H9 (cell line): ENCODE measurements around the gene HSD17B13. TPM values are rescaled to one million over a fixed set of nuclear protein-coding genes. Genes with fewer than 3 reads are reported as not detected.
"Not testable (repeated sequence)": the region's sequence is repeated elsewhere in the genome, so short reads cannot be mapped to it uniquely, and the experiment has no call there.

Experiments
- DNase-seq: peaks from one replicate; pipeline ENCODE4 v3.0.0-alpha.2; 2017
- H2AFZ ChIP-seq: one replicate; pipeline ENCODE4 v1.6.1; 2013; ENCODE audit warnings: mild to moderate bottlenecking, low read length, control low read depth, moderate library complexity
- H2AK5ac ChIP-seq: 2 replicates; pipeline ENCODE4 v1.6.1; 2013; ENCODE audit warnings: low read length, control low read depth, mixed read lengths; ENCODE audit not compliant: insufficient read length
- H2BK120ac ChIP-seq: one replicate; pipeline ENCODE4 v1.6.1; 2013; ENCODE audit warnings: low read depth, mild to moderate bottlenecking, low read length, control low read depth, inconsistent platforms; ENCODE audit not compliant: poor library complexity, severe bottlenecking
- H2BK12ac ChIP-seq: 2 replicates; pipeline ENCODE4 v1.6.1; 2013; ENCODE audit warnings: low read length, control low read depth, mixed read lengths, low read depth; ENCODE audit not compliant: insufficient read length
- H2BK15ac ChIP-seq: 2 replicates; pipeline ENCODE4 v1.6.1; 2013; ENCODE audit warnings: low read depth, low read length, control low read depth
- H2BK20ac ChIP-seq: one replicate; pipeline ENCODE4 v1.6.1; 2013; ENCODE audit warnings: low read depth, mild to moderate bottlenecking, low read length, control low read depth, inconsistent platforms; ENCODE audit not compliant: poor library complexity, severe bottlenecking
- H2BK5ac ChIP-seq: 2 replicates; pipeline ENCODE4 v1.6.1; 2013; ENCODE audit warnings: low read length, control low read depth, mixed read lengths; ENCODE audit not compliant: insufficient read length
- H3K14ac ChIP-seq: 2 replicates; pipeline ENCODE4 v1.6.1; 2013; ENCODE audit warnings: low read length, control low read depth; ENCODE audit not compliant: insufficient read depth
- H3K18ac ChIP-seq: 2 replicates; pipeline ENCODE4 v1.6.1; 2013; ENCODE audit warnings: low read depth, mild to moderate bottlenecking, mixed read lengths, low read length, control low read depth; ENCODE audit not compliant: insufficient read length
- H3K23ac ChIP-seq: 2 replicates; pipeline ENCODE4 v1.6.1; 2013; ENCODE audit warnings: low read length, control low read depth, mixed read lengths, low read depth; ENCODE audit not compliant: insufficient read length
- H3K23me2 ChIP-seq: 2 replicates; pipeline ENCODE4 v1.6.1; 2013; ENCODE audit warnings: low read depth, mild to moderate bottlenecking, mixed read lengths, low read length, control low read depth; ENCODE audit not compliant: insufficient read length, poor library complexity, severe bottlenecking
- H3K27ac ChIP-seq: 2 replicates; pipeline ENCODE4 v1.5.1; 2013; ENCODE audit warnings: low read length, control low read depth, mixed read lengths, low read depth; ENCODE audit not compliant: insufficient read length
- H3K27me3 ChIP-seq: 2 replicates; pipeline ENCODE4 v1.6.1; 2013; ENCODE audit warnings: low read length, control low read depth, inconsistent platforms; ENCODE audit not compliant: insufficient read depth
- H3K4ac ChIP-seq: 2 replicates; pipeline ENCODE4 v1.6.1; 2013; ENCODE audit warnings: low read depth, mild to moderate bottlenecking, control low read depth, inconsistent platforms, low read length, moderate library complexity
- H3K4me1 ChIP-seq: 2 replicates; pipeline ENCODE4 v1.6.1; 2013; ENCODE audit warnings: low read length, control low read depth, inconsistent platforms; ENCODE audit not compliant: insufficient read depth
- H3K4me2 ChIP-seq: 2 replicates; pipeline ENCODE4 v1.6.1; 2013; ENCODE audit warnings: low read length, control low read depth, mixed read lengths; ENCODE audit not compliant: insufficient read length, insufficient read depth
- H3K56ac ChIP-seq: 2 replicates; pipeline ENCODE4 v1.6.1; 2013; ENCODE audit warnings: low read depth, mild to moderate bottlenecking, mixed read lengths, low read length, control low read depth; ENCODE audit not compliant: insufficient read length
- H3K79me1 ChIP-seq: 2 replicates; pipeline ENCODE4 v1.6.1; 2013; ENCODE audit warnings: low read depth, mild to moderate bottlenecking, moderate library complexity, low read length, control low read depth, inconsistent platforms; ENCODE audit not compliant: insufficient read depth, poor library complexity, severe bottlenecking
- H3K79me2 ChIP-seq: 2 replicates; pipeline ENCODE4 v1.6.1; 2013; ENCODE audit warnings: low read length, control low read depth, inconsistent platforms; ENCODE audit not compliant: insufficient read depth
- H3K9ac ChIP-seq: 2 replicates; pipeline ENCODE4 v1.6.1; 2013; ENCODE audit warnings: low read length, control low read depth, mixed read lengths; ENCODE audit not compliant: insufficient read length; ENCODE audit errors: extremely low read depth
- H3K9me3 ChIP-seq: one replicate; pipeline ENCODE4 v1.6.1; 2013; ENCODE audit warnings: low read depth, low read length, inconsistent platforms; ENCODE audit not compliant: control insufficient read depth
- H3T11ph ChIP-seq: one replicate; pipeline ENCODE4 v1.6.1; 2013; ENCODE audit warnings: mild to moderate bottlenecking, low read length, control low read depth, inconsistent platforms
- H4K20me1 ChIP-seq: one replicate; pipeline ENCODE4 v1.6.1; 2013; ENCODE audit not compliant: control insufficient read depth, insufficient read length, insufficient read depth
- H4K5ac ChIP-seq: 2 replicates; pipeline ENCODE4 v1.6.1; 2013; ENCODE audit warnings: low read depth, mild to moderate bottlenecking, mixed read lengths, low read length, control low read depth; ENCODE audit not compliant: insufficient read length
- H4K8ac ChIP-seq: replicated peaks from 2 replicates; pipeline ENCODE4 v1.6.1; 2013; ENCODE audit warnings: low read length, control low read depth, mixed read lengths, low read depth; ENCODE audit not compliant: insufficient read length
- H4K91ac ChIP-seq: 2 replicates; pipeline ENCODE4 v1.6.1; 2013; ENCODE audit warnings: low read depth, mild to moderate bottlenecking, moderate library complexity, mixed read lengths, low read length, control low read depth; ENCODE audit not compliant: insufficient read length
- H3K27ac Mint-ChIP-seq, 3 experiments: 2 replicates in 2 of 3; 3 replicates in 1 of 3; pipeline ENCODE4 v1.8.0; 2020 to 2021; ENCODE audit warnings: mixed read lengths in 3 of 3, mild to moderate bottlenecking in 1 of 3, moderate library complexity in 1 of 3
- H3K27me3 Mint-ChIP-seq: 2 replicates; pipeline ENCODE4 v1.8.0; 2021; ENCODE audit warnings: low read depth, mild to moderate bottlenecking, moderate library complexity, mixed read lengths
- H3K36me3 Mint-ChIP-seq, 3 experiments: 2 replicates in 2 of 3; 3 replicates in 1 of 3; pipeline ENCODE4 v1.8.0; 2020 to 2021; ENCODE audit warnings: low read depth in 3 of 3, mixed read lengths in 3 of 3; ENCODE audit not compliant: insufficient read depth in 1 of 3
- H3K4me1 Mint-ChIP-seq, 2 experiments: 2 replicates each; pipeline ENCODE4 v1.8.0; 2020; ENCODE audit warnings: mixed read lengths in 2 of 2
- H3K4me3 Mint-ChIP-seq, 2 experiments: 2 replicates in 1 of 2; 3 replicates in 1 of 2; pipeline ENCODE4 v1.8.0; 2020 to 2021; ENCODE audit warnings: mild to moderate bottlenecking in 2 of 2, mixed read lengths in 2 of 2, moderate library complexity in 1 of 2
- H3K9me3 Mint-ChIP-seq, 2 experiments: 2 replicates in 1 of 2; 3 replicates in 1 of 2; pipeline ENCODE4 v1.8.0; 2020; ENCODE audit warnings: mild to moderate bottlenecking in 2 of 2, mixed read lengths in 2 of 2, moderate library complexity in 1 of 2
- CTCF ChIP-seq: fragments of 200-600 bp; sonication (generic); conservative IDR thresholded peaks from 3 replicates; pipeline ENCODE4 v1.8.0; 2021; ENCODE audit warnings: antibody characterized with exemption, mild to moderate bottlenecking
- WGBS: extraction: QIAGEN DNeasy Blood & Tissue Kit; methylation state at CpG from one replicate; pipeline ENCODE4 v1.1.7; 2013; ENCODE audit warnings: missing lambda C conversion rate, low lambda C conversion rate, mixed read lengths; ENCODE audit not compliant: insufficient read length; ENCODE audit errors: extremely low coverage; 5-methylcytosine and 5-hydroxymethylcytosine counted together
- total RNA-seq: library from RNA; stranded (reverse); gene quantifications from 2 replicates; pipeline ENCODE4 v1.2.1, GENCODE V29; 2021

Gene HSD17B13
- total RNA-seq, 1 experiment from 2014 or later, result not detected

- Histone ChIP-seq H2AFZ (no peak overlapping the region), H2BK5ac (no peak overlapping the region), H4K5ac (no peak overlapping the region), H2BK120ac (no peak overlapping the region), H2BK12ac (no peak overlapping the region), H2BK20ac (no peak overlapping the region), H4K8ac (no peak overlapping the region), H3K18ac (no peak overlapping the region), H3K23me2 (no peaks in the 10 kb centered on the region), H2AK5ac (no peak overlapping the region), H3K9me3 (no peaks in the 10 kb centered on the region), H3K4me2 (no peak overlapping the region), H3K9ac (no peak overlapping the region), H3K79me2 (no peaks in the 10 kb centered on the region), H4K20me1 (no peaks in the 10 kb centered on the region), H3K4ac (no peak overlapping the region), H2BK15ac (no peak overlapping the region), H3K4me1 (no peaks in the 10 kb centered on the region), H4K91ac (no peak overlapping the region), H3K56ac (no peak overlapping the region), H3K79me1 (no peaks in the 10 kb centered on the region), H3K27me3 (no peaks in the 10 kb centered on the region), H3K27ac (no peak overlapping the region), H3K14ac (no peak overlapping the region), H3T11ph (no peak overlapping the region), H3K23ac (no peak overlapping the region)
- no CpG with 5 or more reads among the region's 3 CpGs for WGBS
- no peak overlapping the region for H3K27ac Mint-ChIP-seq
- no peak overlapping the region for H3K4me3 Mint-ChIP-seq
- no peaks in the 10 kb centered on the region for H3K27me3 Mint-ChIP-seq
- no peaks in the 10 kb centered on the region for H3K4me1 Mint-ChIP-seq
- H3K36me3 Mint-ChIP-seq, result no peaks in the 10 kb centered on the region; a peak in 1 of 7 replicates
- no peaks in the 10 kb centered on the region for H3K9me3 Mint-ChIP-seq
- DNase-seq, result no peak
- no peak for TF ChIP-seq CTCF
Observed at GRCh38 chr4:87316961-87317360, 5.7 kb downstream of the HSD17B13 start.

- H2BK15ac ChIP-seq, H4K91ac ChIP-seq, H3K79me1 ChIP-seq, H2BK12ac ChIP-seq, H3K9me3 ChIP-seq, H3K79me2 ChIP-seq, H3K27me3 Mint-ChIP-seq, H3K36me3 Mint-ChIP-seq, H3K23me2 ChIP-seq, H3K4ac ChIP-seq, H2AK5ac ChIP-seq, H3K4me1 Mint-ChIP-seq, H3K4me3 Mint-ChIP-seq, H3T11ph ChIP-seq, H3K4me2 ChIP-seq, H4K8ac ChIP-seq, H3K9ac ChIP-seq, H3K27ac ChIP-seq, H3K27me3 ChIP-seq, H2BK20ac ChIP-seq, H3K18ac ChIP-seq, H3K9me3 Mint-ChIP-seq, H3K27ac Mint-ChIP-seq, DNase-seq, H3K23ac ChIP-seq, H3K14ac ChIP-seq, H4K5ac ChIP-seq, H2BK120ac ChIP-seq, H4K20me1 ChIP-seq, H2AFZ ChIP-seq, H3K4me1 ChIP-seq, H3K56ac ChIP-seq, H2BK5ac ChIP-seq: not testable (repeated sequence)
- WGBS, result no CpG with 5 or more reads among the region's 4 CpGs
Observed at GRCh38 chr4:87315000-87315399, 7.7 kb downstream of the HSD17B13 start.
